Smooth muscle cell (in vitro differentiated cells): ENCODE data around the gene PITPNM2. TPM values are rescaled to one million over a fixed set of nuclear protein-coding genes. Genes with fewer than 3 reads are reported as not detected.

Experiments used
- DNase-seq: peaks from one replicate; lab custom pipeline; 2025; ENCODE audit not compliant: unreplicated experiment; lab: John Stamatoyannopoulos, UW
- H2AFZ ChIP-seq: fragments of 200-600 bp; sonication (generic); 2 replicates; pipeline ENCODE4 v1.6.0; 2016; ENCODE audit warnings: antibody characterized with exemption, low read depth, mild to moderate bottlenecking
- H3F3A ChIP-seq: fragments of 200-600 bp; sonication (generic); 2 replicates; pipeline ENCODE4 v1.6.0; 2017; ENCODE audit warnings: antibody characterized with exemption, low read depth
- H3K27ac ChIP-seq: fragments of 200-600 bp; sonication (generic); 2 replicates; pipeline ENCODE4 v1.5.1; 2016; ENCODE audit warnings: low read depth, mild to moderate bottlenecking
- H3K27me3 ChIP-seq: fragments of 200-600 bp; sonication (generic); 2 replicates; pipeline ENCODE4 v1.6.1; 2016; ENCODE audit warnings: low read depth, mild to moderate bottlenecking
- H3K36me3 ChIP-seq: fragments of 200-600 bp; sonication (generic); 2 replicates; pipeline ENCODE4 v1.5.1; 2016; ENCODE audit warnings: low read depth
- H3K4me1 ChIP-seq: fragments of 200-600 bp; sonication (generic); 2 replicates; pipeline ENCODE4 v1.5.1; 2016; ENCODE audit warnings: low read depth
- H3K4me2 ChIP-seq: fragments of 200-600 bp; sonication (generic); 2 replicates; pipeline ENCODE4 v1.6.0; 2016; ENCODE audit warnings: mild to moderate bottlenecking
- H3K4me3 ChIP-seq: fragments of 200-600 bp; sonication (generic); 2 replicates; pipeline ENCODE4 v1.5.1; 2016; ENCODE audit warnings: mild to moderate bottlenecking
- H3K79me2 ChIP-seq: fragments of 200-600 bp; sonication (generic); 2 replicates; pipeline ENCODE4 v1.6.0; 2016; ENCODE audit warnings: low read depth, mild to moderate bottlenecking
- H3K9ac ChIP-seq: fragments of 200-600 bp; sonication (generic); 2 replicates; pipeline ENCODE4 v1.6.0; 2016; ENCODE audit warnings: low read depth
- H3K9me3 ChIP-seq: fragments of 200-600 bp; sonication (generic); replicated peaks from 2 replicates; pipeline ENCODE4 v1.5.1; 2016; ENCODE audit warnings: low read depth
- H4K20me1 ChIP-seq: fragments of 200-600 bp; sonication (generic); 2 replicates; pipeline ENCODE4 v1.6.0; 2016; ENCODE audit warnings: low read depth
- WGBS: methylation state at CpG from one replicate; pipeline ENCODE4 v1.1.7; 2016; ENCODE audit warnings: low lambda C conversion rate; 5-methylcytosine and 5-hydroxymethylcytosine counted together
- polyA plus RNA-seq: library from polyadenylated mRNA; unstranded; fragments of >200 nt; fragmentation: Nextera tagmentation; extraction: Ambion mirVana; gene quantifications from 2 replicates; pipeline ENCODE4 v1.2.1, GENCODE V29; 2016
- total RNA-seq: library from RNA; depleted of rRNA; stranded (reverse); fragments of >200 nt; gene quantifications from 2 replicates; pipeline ENCODE4 v1.2.3, GENCODE V29; 2014
- TF ChIP-seq, protein P1 (sequence below): fragments of 200-600 bp; sonication (generic); IDR thresholded peaks from 2 replicates; pipeline ENCODE4 v1.5.1; 2017; ENCODE audit warnings: borderline replicate concordance, mild to moderate bottlenecking, antibody characterized with exemption; ENCODE audit not compliant: insufficient read depth, poor library complexity, severe bottlenecking

PITPNM2 gene
- total and polyA plus RNA-seq, 2 experiments from 2014 or later: 1.3 to 1.7 TPM

GRCh38 chr12:123153906-123154305, 3.0 kb upstream of the PITPNM2 start:
- H2AFZ ChIP-seq: no peak overlapping the region
- no peaks in the 10 kb centered on the region for H3K4me1 ChIP-seq
- H4K20me1 ChIP-seq: peaks cover under 1% of the 10 kb centered on the region
- no peaks in the 10 kb centered on the region for H3K9me3 ChIP-seq
- H3K9ac ChIP-seq: no peak overlapping the region
- no peaks in the 10 kb centered on the region for H3K27me3 ChIP-seq
- DNase-seq: no peak
- peaks cover 12% of the 10 kb centered on the region for H3F3A ChIP-seq
- H3K79me2 ChIP-seq: no peaks in the 10 kb centered on the region
- 73% methylated on average over 2 of the region's 2 CpGs for WGBS
- H3K4me2 ChIP-seq: no peak overlapping the region
- no peak overlapping the region for H3K4me3 ChIP-seq
- no peak overlapping the region for H3K27ac ChIP-seq
- no peaks in the 10 kb centered on the region for H3K36me3 ChIP-seq
- TF ChIP-seq, protein P1, sequence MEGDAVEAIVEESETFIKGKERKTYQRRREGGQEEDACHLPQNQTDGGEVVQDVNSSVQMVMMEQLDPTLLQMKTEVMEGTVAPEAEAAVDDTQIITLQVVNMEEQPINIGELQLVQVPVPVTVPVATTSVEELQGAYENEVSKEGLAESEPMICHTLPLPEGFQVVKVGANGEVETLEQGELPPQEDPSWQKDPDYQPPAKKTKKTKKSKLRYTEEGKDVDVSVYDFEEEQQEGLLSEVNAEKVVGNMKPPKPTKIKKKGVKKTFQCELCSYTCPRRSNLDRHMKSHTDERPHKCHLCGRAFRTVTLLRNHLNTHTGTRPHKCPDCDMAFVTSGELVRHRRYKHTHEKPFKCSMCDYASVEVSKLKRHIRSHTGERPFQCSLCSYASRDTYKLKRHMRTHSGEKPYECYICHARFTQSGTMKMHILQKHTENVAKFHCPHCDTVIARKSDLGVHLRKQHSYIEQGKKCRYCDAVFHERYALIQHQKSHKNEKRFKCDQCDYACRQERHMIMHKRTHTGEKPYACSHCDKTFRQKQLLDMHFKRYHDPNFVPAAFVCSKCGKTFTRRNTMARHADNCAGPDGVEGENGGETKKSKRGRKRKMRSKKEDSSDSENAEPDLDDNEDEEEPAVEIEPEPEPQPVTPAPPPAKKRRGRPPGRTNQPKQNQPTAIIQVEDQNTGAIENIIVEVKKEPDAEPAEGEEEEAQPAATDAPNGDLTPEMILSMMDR: no peak

DNA sequence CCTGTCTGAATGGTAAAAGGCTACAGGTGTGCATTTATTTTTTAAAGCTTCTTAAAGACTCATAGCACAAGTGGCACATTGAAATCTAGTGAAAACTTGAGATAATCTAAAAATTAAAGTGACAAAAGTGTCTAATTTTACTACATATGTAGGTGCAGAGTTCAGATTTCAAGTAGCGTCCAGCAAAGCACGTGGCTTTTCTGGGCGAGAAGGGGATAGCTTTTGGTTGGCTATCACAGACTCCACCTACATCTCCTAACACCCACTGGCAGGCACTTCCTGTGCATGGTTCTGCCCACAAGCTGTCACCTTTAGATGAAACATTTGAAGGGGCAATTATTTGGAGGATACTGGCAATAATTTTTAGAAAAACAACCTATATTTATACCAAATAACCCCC, 1.9 kb upstream of the PITPNM2 start:
- H3K27ac ChIP-seq: no peak overlapping the region
- no peak for DNase-seq
- WGBS: 86% methylated on average over 3 of the region's 3 CpGs
- H4K20me1 ChIP-seq: peaks cover 5% of the 10 kb centered on the region
- no peak overlapping the region for H3K4me2 ChIP-seq
- H2AFZ ChIP-seq: no peak overlapping the region
- no peaks in the 10 kb centered on the region for H3K27me3 ChIP-seq
- H3F3A ChIP-seq: peaks cover 12% of the 10 kb centered on the region
- no peaks in the 10 kb centered on the region for H3K9me3 ChIP-seq
- no peak overlapping the region for H3K9ac ChIP-seq
- no peaks in the 10 kb centered on the region for H3K79me2 ChIP-seq
- H3K36me3 ChIP-seq: no peaks in the 10 kb centered on the region
- H3K4me1 ChIP-seq: no peaks in the 10 kb centered on the region
- TF ChIP-seq, protein P1: no peak
- H3K4me3 ChIP-seq: no peak overlapping the region

DNA sequence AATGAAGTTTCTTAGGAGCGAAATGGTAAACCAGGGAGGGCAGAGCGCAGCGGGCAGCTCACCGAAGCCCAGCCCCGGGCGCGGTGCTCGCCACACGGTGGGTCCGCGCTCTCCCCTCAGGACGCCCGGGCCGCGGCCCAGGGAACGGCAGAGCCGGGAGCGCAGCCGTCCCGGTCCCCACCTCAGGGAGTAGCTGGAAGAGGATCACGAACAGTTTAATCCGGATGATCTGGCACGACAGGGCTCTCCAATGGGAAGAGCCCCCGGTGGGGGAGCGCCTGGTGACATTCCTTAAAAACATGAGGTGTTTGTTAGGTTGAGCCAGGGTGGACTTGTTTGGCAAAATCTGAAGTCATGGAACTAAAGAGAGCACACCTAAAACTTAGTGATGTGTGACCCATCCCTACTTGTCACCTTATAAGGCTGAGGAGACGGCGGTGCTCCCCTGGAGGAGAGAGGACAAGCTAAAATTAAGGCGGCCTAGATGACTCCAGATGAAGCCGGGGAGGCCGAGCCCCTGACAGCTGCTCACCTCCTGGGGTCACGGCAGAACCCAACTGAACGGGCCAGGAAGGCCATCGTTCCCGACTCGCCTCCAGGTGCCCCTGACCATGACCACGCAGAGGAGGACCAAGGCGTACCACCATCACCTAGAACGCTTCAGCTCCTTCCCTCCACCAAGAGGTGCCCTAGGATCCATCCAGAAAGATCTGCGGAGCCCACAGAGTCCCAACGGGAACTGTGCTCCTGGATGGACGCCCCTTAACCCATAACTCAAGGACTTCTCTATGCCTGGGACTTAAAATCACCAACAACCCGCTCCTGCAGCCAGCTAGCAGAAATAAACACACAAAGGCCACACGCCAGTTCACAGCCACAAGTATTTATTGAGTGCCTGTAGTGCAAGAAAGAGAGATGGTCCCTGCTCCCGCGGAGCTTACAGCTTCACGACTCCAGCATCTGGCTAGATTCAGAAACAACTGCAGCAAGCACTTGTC, 866 bp upstream of the PITPNM2 start:
- no peak overlapping the region for H3K27ac ChIP-seq
- H3F3A ChIP-seq: peaks cover 20% of the 10 kb centered on the region
- H4K20me1 ChIP-seq: peaks cover 5% of the 10 kb centered on the region
- H3K9ac ChIP-seq: peak overlapping the region; percentile 52
- no peaks in the 10 kb centered on the region for H3K4me1 ChIP-seq
- H3K79me2 ChIP-seq: no peaks in the 10 kb centered on the region
- TF ChIP-seq, protein P1: no peak
- H3K36me3 ChIP-seq: no peaks in the 10 kb centered on the region
- no peaks in the 10 kb centered on the region for H3K9me3 ChIP-seq
- WGBS: 29% methylated on average over 46 of the region's 46 CpGs
- H3K4me3 ChIP-seq: peak overlapping the region; percentile 90
- H2AFZ ChIP-seq: peak overlapping the region; percentile 91
- DNase-seq: no peak
- peak overlapping the region; percentile 99 for H3K4me2 ChIP-seq
- H3K27me3 ChIP-seq: no peaks in the 10 kb centered on the region
